GM12874 (cell line): Measurements from ENCODE around the gene CAV1.

Source experiments
- TF ChIP-seq, protein P1 (sequence below): IDR thresholded peaks from 2 replicates; pipeline ENCODE4 v1.5.1; 2011; ENCODE audit warnings: low read depth, mild to moderate bottlenecking, control low read depth, low read length, moderate library complexity; ENCODE audit not compliant: insufficient read depth

CAV1 gene

DNA sequence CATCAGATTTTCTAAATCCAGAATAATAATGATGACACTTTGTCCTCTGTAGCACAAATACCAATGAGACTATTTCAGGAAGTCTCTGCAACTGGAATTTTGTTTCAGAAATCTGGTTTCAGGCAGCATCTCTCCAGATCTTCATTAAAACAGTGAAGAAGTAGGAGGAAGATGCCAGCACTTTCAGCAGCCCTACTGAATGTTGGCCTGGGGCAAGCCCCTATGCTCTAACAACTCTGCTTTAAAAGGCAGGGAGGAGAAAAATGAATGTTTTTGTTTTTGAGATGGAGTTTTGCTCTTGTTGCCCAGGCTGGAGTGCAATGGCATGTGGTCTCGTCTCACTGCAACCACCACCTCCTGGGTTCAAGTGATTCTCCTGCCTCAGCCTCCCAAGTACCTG, 7.2 kb upstream of the CAV1 start:
- TF ChIP-seq, protein P1, sequence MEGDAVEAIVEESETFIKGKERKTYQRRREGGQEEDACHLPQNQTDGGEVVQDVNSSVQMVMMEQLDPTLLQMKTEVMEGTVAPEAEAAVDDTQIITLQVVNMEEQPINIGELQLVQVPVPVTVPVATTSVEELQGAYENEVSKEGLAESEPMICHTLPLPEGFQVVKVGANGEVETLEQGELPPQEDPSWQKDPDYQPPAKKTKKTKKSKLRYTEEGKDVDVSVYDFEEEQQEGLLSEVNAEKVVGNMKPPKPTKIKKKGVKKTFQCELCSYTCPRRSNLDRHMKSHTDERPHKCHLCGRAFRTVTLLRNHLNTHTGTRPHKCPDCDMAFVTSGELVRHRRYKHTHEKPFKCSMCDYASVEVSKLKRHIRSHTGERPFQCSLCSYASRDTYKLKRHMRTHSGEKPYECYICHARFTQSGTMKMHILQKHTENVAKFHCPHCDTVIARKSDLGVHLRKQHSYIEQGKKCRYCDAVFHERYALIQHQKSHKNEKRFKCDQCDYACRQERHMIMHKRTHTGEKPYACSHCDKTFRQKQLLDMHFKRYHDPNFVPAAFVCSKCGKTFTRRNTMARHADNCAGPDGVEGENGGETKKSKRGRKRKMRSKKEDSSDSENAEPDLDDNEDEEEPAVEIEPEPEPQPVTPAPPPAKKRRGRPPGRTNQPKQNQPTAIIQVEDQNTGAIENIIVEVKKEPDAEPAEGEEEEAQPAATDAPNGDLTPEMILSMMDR = no peak

DNA sequence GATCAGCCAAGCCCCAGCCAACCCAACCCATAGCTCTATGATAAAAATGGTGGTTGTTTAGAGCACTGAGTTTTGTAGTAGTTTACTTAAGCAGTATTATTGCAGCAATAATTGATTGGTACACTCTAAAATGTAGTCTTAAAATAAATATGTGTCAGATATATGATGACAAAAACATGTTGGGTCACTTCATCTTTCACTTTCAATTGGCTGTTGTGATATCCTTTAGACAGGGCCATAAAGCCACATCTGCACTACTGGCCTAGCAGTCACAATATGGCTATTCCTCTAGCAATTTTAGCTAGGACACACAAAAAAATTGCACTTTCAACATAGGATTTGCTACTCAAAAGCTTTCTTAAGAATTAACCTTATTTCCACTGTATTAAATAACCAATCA, 5.9 kb upstream of the CAV1 start:
- TF ChIP-seq, protein P1 = no peak

DNA sequence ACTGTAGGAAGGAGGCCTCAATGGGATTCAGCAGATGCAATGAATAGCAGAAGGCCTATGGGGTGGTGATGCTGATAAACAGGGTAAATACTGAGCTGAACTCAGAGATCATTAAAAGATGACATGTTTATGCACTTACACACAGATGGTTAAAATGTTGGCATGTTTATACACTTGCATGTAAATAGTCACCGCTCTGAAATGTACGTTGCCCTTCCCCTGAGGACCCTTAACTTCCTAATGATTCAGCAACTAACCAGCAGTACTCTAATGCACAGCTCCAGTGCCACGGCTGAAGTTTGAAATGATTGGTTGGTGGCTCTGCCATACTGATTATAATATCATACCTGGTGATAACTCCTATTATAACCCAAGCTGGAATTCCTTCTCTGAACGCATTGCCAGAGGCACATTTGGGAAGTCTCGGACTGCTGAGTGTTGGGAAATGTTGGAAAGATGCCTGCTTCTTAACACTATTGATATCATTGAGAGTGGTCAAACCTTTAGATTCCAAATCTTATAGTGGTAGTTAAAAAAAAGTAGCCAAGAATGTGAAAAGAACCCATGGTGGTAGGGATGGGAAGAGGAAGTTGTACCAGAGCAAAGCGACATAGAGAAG, 3.7 kb upstream of the CAV1 start:
- TF ChIP-seq, protein P1 = no peak

DNA sequence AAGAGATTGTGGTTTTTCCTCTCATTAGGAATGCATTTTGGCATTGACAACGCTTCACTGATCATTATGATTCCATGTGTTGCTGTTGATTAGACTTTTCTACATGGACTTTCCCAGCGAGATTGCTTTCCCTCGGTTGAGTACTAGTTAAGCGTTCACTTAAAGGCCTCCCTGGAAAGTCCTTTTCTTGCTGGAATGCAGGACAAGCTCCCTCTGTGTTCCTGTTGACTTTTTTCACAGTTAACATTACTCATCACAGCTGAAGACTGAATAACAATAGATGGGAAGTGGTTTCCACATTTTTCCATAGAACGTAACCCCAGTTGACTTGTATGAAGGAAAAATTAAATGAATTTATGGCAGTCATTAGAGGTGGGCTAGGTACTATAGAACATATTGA, 2.6 kb upstream of the CAV1 start:
- TF ChIP-seq, protein P1 = no peak

DNA sequence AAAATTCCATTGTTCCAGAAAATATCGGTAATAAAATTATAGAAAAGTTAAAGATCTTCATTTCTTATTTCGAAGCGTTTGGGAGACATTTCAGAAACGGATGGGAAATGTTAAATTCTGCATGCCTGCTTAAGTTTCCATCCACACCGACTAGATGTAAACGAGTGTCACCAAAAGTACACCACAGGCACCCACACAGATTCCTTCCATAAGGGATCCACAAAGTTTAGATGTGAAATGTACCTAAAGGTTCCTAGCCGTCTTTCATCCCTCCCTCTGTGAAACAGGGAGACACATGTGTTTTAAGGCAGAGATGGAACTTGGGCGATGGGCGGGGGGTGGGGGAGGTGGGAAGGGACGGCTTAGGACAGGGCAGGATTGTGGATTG, 621 bp upstream of the CAV1 start:
- TF ChIP-seq, protein P1 = no peak

DNA sequence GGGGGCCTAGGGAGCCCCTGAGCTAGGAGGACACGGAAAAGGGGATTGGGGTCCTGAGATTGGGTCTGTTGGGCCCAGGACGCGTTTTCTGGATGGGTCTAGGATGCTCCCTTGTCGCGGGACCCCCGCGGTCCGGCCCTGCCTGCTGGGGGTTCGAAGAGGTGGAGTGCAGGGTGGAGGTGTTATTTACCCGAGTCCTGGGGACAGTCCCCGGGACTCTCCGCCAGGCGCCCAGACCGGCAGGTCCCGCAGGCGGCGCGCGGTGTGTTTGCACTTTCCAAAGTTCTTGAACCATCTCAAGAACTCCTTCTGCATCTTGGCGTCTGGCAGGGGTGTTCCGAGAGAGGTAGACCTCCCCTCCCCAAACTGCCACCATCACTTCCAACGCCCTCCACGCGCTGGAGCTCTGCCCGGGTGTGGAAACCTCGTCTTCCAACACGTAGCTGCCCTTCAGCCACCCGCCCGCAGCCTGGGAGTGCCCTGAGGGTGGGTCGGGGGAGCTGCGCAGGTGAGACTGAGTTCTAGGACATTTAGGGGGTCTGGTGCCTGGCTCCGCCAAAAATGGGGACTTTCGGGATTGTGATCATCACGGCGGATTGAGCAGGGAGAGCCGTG, 569 bp downstream of the CAV1 start:
- TF ChIP-seq, protein P1 = 0 out of 2 replicates have a peak, but pooled peaks have one; percentile 0

DNA sequence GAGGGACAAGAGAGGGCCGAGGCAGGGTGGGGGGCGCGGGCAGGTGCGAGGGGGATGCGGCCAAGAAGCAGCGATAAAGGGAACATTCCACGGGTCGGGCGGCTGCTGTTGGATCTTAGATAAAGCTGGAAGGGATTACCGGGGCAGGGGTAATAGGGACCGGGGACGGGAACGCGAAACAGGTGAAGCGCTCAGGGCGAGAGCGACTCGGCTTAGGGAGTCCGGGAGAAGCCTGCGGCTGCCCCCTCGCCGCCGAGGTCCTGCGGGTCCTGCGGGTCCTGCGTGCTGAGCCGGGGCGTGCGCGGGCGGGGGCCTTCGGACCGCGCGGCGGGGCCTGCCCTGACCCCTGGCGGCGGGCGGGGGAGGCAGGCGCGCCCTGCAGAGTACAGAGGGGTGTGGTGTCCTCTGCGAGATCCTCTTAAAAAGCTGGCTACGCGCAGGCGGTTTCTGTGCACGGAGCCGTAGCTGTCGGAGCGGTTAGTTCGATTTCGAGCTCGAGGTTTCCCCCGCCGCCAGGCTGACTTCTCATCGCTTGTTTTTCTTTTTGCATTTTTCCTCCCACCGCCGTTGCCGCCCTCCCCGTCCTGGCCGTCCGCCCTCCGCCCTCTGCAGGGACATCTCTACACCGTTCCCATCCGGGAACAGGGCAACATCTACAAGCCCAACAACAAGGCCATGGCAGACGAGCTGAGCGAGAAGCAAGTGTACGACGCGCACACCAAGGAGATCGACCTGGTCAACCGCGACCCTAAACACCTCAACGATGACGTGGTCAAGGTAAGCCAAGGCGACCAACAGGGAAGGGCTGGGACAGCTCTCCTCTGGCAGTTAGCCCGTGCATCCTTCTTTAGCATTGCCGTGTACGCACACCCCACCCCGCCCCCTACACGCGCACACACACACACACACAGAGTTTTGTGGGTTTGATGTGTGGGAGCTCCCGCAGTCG, 1.4 kb downstream of the CAV1 start:
- TF ChIP-seq, protein P1 = peak; percentile 83
